Caki2 (cell line): ENCODE results near the gene YY1AP1. TPM values are rescaled to one million over a fixed set of nuclear protein-coding genes. Genes with fewer than 3 reads are reported as not detected.
"Not testable (repeated sequence)": the region's sequence is repeated elsewhere in the genome, so short reads cannot be mapped to it uniquely, and the experiment has no call there.

Experiments used
- DNase-seq: peaks from one replicate; pipeline ENCODE4 v3.0.0-alpha.2; 2015; ENCODE audit warnings: low read depth
- in situ Hi-C: cut with HindIII; loops from 2 replicates; pipeline ENCODE4 v1.10.0; 2016; ENCODE audit warnings: low sequenced_read_pairs, low pct_unique_long_range_greater_than_20kb, mixed read lengths
- total RNA-seq: library from RNA; depleted of rRNA; stranded (reverse); fragments of >200 nt; shearing (Covaris generic); gene quantifications from 2 replicates; pipeline ENCODE4 v1.2.3, GENCODE V29; 2014; ENCODE audit warnings: low replicate concordance

Gene YY1AP1
- total RNA-seq, 1 experiment from 2014 or later: 22.3 TPM

- in situ Hi-C loops: no loop called here
- no peak for DNase-seq
Observed at GRCh38 chr1:155698382-155699038, 9.9 kb upstream of the YY1AP1 start.

- DNase-seq, in situ Hi-C loops: not testable (repeated sequence)
Observed at GRCh38 chr1:155697616-155698015, 9.0 kb upstream of the YY1AP1 start.

- in situ Hi-C loops: no loop called here
- no peak for DNase-seq
Observed at GRCh38 chr1:155697046-155697445, 8.5 kb upstream of the YY1AP1 start.

GRCh38 chr1:155696524-155696923, 8.0 kb upstream of the YY1AP1 start:
- no peak for DNase-seq
- in situ Hi-C loops: no loop called here

GRCh38 chr1:155695608-155696007, 7.0 kb upstream of the YY1AP1 start:
- in situ Hi-C loops: no loop called here
- no peak for DNase-seq

- in situ Hi-C loops: no loop called here
- no peak for DNase-seq
Observed at GRCh38 chr1:155695072-155695471, 6.5 kb upstream of the YY1AP1 start.

- no peak for DNase-seq
- in situ Hi-C loops: no loop called here
Observed at GRCh38 chr1:155694167-155694566, 5.6 kb upstream of the YY1AP1 start.

- in situ Hi-C loops: no loop called here
- DNase-seq: peak; percentile 37
Observed at GRCh38 chr1:155691992-155692528, 3.5 kb upstream of the YY1AP1 start.

GRCh38 chr1:155689081-155689607, 570 bp upstream of the YY1AP1 start, which contains the start of gene DAP3:
Gene DAP3 (plus strand): TSS chr1:155689091. CDS start chr1:155709780, 20,689 bp downstream.
- DNase-seq, in situ Hi-C loops: not testable (repeated sequence)

GRCh38 chr1:155687705-155688323, 760 bp downstream of the YY1AP1 start:
- in situ Hi-C loops, DNase-seq: not testable (repeated sequence)

- in situ Hi-C loops: no loop called here
Observed at GRCh38 chr1:155681776-155682175, 6.8 kb downstream of the YY1AP1 start.

GRCh38 chr1:155680531-155680930, 8.0 kb downstream of the YY1AP1 start:
- in situ Hi-C loops: no loop called here
- no peak for DNase-seq

More at GRCh38 chr1:155681776-155682175, 6.8 kb downstream of the YY1AP1 start:
- DNase-seq: no peak

GRCh38 chr1:155678992-155679391, 9.6 kb downstream of the YY1AP1 start:
- DNase-seq, in situ Hi-C loops: not testable (repeated sequence)

- DNase-seq: no peak
- in situ Hi-C loops: no loop called here
Observed at GRCh38 chr1:155678027-155678426, 10.5 kb downstream of the YY1AP1 start.

- DNase-seq: no peak
- in situ Hi-C loops: no loop called here
Observed at GRCh38 chr1:155673003-155673402, 15.6 kb downstream of the YY1AP1 start.

- in situ Hi-C loops: no loop called here
Observed at GRCh38 chr1:155671750-155672149, 16.8 kb downstream of the YY1AP1 start.

GRCh38 chr1:155669233-155670162, 19.1 kb downstream of the YY1AP1 start:
- in situ Hi-C loops: no loop called here
- no peak for DNase-seq

More at GRCh38 chr1:155671750-155672149, 16.8 kb downstream of the YY1AP1 start:
- no peak for DNase-seq

GRCh38 chr1:155661239-155661638, 27.3 kb downstream of the YY1AP1 start:
- DNase-seq, in situ Hi-C loops: not testable (repeated sequence)
